K562 (cell line): ENCODE results near the gene ZNF865. TPM values are rescaled to one million over a fixed set of nuclear protein-coding genes. Genes with fewer than 3 reads are reported as not detected.

Experiments used
- ARID4B ChIP-seq: sonication (generic); formaldehyde crosslinking; IDR thresholded peaks from 2 replicates; pipeline ENCODE4 v1.8.0; 2022; ENCODE audit warnings: mild to moderate bottlenecking, missing genetic modification reagents
- ATF1 ChIP-seq, 2 experiments: fragments of 450-650 bp in 1 of 2; IDR thresholded peaks; 2 replicates each; pipeline ENCODE4 v1.6.1; 2016; ENCODE audit warnings: missing compliant biosample characterization in 1 of 2, missing genetic modification characterization in 1 of 2
- DNMT1 ChIP-seq: fragments of 450-650 bp; IDR thresholded peaks from 2 replicates; pipeline ENCODE4 v1.6.1; 2016; ENCODE audit warnings: antibody characterized with exemption, mild to moderate bottlenecking
- EZH2 ChIP-seq: IDR thresholded peaks from 2 replicates; pipeline ENCODE4 v1.6.1; 2012; ENCODE audit warnings: low read depth, mild to moderate bottlenecking, inconsistent platforms, low read length, borderline replicate concordance
- FOXJ3 ChIP-seq: sonication (generic); formaldehyde crosslinking; IDR thresholded peaks from 2 replicates; pipeline ENCODE4 v1.4.0; 2020; ENCODE audit warnings: mild to moderate bottlenecking, missing genetic modification reagents
- FUS ChIP-seq: fragments of 200-400 bp; formaldehyde crosslinking; optimal IDR thresholded peaks from 2 replicates; pipeline ENCODE3; 2017; ENCODE audit warnings: low read depth, low read length
- GTF2E2 ChIP-seq: fragments of 200-800 bp; sonication (Bioruptor generic); IDR thresholded peaks from 2 replicates; pipeline ENCODE4 v1.6.1; 2016; ENCODE audit warnings: missing genetic modification characterization, missing compliant biosample characterization
- HNRNPK ChIP-seq: fragments of 200-400 bp; formaldehyde crosslinking; IDR thresholded peaks from one replicate; pipeline ENCODE4 v1.6.1; 2018; ENCODE audit warnings: mild to moderate bottlenecking, low read depth, low read length; ENCODE audit not compliant: poor library complexity, severe bottlenecking
- PHB ChIP-seq: fragments of 250-450 bp; sonication (Bioruptor Pico); IDR thresholded peaks from 2 replicates; pipeline ENCODE4 v1.5.0; 2021
- PKNOX1 ChIP-seq: fragments of 450-650 bp; IDR thresholded peaks from 2 replicates; pipeline ENCODE4 v1.6.1; 2016
- RFX5 ChIP-seq: IDR thresholded peaks from 2 replicates; pipeline ENCODE4 v1.6.1; 2011; ENCODE audit warnings: low read depth, mild to moderate bottlenecking, improper control_type of control experiment, low read length
- RHOXF2B ChIP-seq: fragments of 250-450 bp; sonication (Bioruptor Pico); conservative IDR thresholded peaks from 2 replicates; pipeline ENCODE4 v1.5.1; 2021
- SIRT6 ChIP-seq: IDR thresholded peaks from one replicate; pipeline ENCODE4 v1.6.1; 2012; ENCODE audit warnings: low read depth, mild to moderate bottlenecking, control low read depth, inconsistent platforms, low read length, moderate library complexity
- ZBTB2 ChIP-seq: fragments of 450-650 bp; IDR thresholded peaks from 2 replicates; pipeline ENCODE4 v1.6.1; 2016; ENCODE audit warnings: antibody characterized with exemption
- ZNF584 ChIP-seq: fragments of 200-800 bp; sonication (Bioruptor generic); IDR thresholded peaks from 2 replicates; pipeline ENCODE4 v1.6.1; 2016; ENCODE audit warnings: low read depth, mild to moderate bottlenecking, missing genetic modification characterization, missing compliant biosample characterization
- polyA plus RNA-seq, 8 experiments: library from polyadenylated mRNA; depleted of rRNA in 4 of 8; stranded (reverse) in 5 of 8; unstranded in 3 of 8; fragments of >200 nt; fragmentation: Nextera tagmentation in 2 of 8; fragmentation: Illumina TruSeq in 1 of 8; extraction: Ambion mirVana in 2 of 8; extraction: Trizol in 1 of 8; gene quantifications; 2 replicates each; pipeline versions ENCODE4 v1.2.1 to v1.2.3, GENCODE V29; 2011 to 2014; ENCODE audit warnings: inconsistent platforms in 1 of 8, missing spikeins in 1 of 8
- total RNA-seq, 7 experiments: library from RNA; depleted of rRNA in 6 of 7; stranded (reverse); fragments of >200 nt in 6 of 7; fragmentation: Illumina TruSeq in 2 of 7; extraction: Trizol in 2 of 7; gene quantifications; 2 replicates each; pipeline versions ENCODE4 v1.2.1 to v1.2.3, GENCODE V29; 2011 to 2021; ENCODE audit warnings: low replicate concordance in 1 of 7
- TF ChIP-seq, protein P1 (sequence below): sonication (generic); formaldehyde crosslinking; IDR thresholded peaks from 2 replicates; pipeline ENCODE4 v1.8.0; 2022; ENCODE audit warnings: missing genetic modification reagents, mild to moderate bottlenecking, borderline replicate concordance
- TF ChIP-seq, protein P2 (sequence below): fragments of 450-650 bp; IDR thresholded peaks from 2 replicates; pipeline ENCODE4 v1.6.1; 2017; ENCODE audit warnings: antibody characterized with exemption
- TF ChIP-seq, protein P3 (sequence below): fragments of 250-450 bp; sonication (Bioruptor Pico); IDR thresholded peaks from 2 replicates; pipeline ENCODE4 v1.6.1; 2021; ENCODE audit warnings: mild to moderate bottlenecking

Gene ZNF865
- total and polyA plus RNA-seq, 9 of the 15 experiments (the other 6 are each of a cell fraction or from before 2014, with no cell fraction given), result 0.40 to 18.8 (median 1.6) TPM; not detected in 2

DNA sequence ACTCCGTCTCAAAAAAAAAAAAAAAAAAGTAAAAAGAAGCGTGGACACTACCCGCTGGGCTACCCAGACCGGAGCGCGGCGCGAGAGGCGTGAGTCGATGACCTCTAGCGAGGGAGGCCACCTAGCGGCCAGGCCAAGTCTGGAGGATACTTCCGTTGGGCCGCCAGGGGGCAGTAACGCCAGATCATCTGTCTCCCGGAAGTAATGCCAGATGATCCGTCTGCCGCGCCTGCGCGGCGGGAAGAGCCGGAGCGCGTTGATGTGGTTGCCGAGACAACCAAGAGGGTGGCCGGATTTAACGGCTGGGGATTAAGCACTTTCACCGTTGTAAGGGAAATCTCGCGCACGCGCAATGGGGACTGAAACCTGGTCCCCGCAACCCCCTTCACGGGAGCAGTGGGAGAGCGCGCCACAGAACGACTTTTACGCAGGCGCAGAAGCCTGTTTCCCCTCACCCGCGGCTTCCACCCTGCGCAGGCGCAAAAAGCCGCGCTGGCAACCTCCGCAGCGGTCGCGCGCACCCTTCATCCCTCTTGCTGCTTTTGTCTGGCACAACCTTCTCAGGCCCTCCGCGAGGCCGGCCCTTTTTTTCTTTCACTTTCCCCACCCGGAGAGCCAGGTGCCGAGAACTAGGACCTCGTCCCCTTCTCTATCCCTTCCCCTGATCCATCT lies 48.3 kb downstream of the ZNF865 start (continued):
- TF ChIP-seq, protein P1, sequence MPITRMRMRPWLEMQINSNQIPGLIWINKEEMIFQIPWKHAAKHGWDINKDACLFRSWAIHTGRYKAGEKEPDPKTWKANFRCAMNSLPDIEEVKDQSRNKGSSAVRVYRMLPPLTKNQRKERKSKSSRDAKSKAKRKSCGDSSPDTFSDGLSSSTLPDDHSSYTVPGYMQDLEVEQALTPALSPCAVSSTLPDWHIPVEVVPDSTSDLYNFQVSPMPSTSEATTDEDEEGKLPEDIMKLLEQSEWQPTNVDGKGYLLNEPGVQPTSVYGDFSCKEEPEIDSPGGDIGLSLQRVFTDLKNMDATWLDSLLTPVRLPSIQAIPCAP (CRISPR knock-in tag), result no peak
- no peak for TF ChIP-seq HNRNPK
- no peak for TF ChIP-seq DNMT1
- no peak for TF ChIP-seq RFX5
- TF ChIP-seq ZNF584 (CRISPR knock-in tag), result no peak
- TF ChIP-seq GTF2E2 (tag), result no peak; the same call in 1 of the 2 replicates
- TF ChIP-seq ZBTB2, result peak; percentile 98
- no peak for TF ChIP-seq PKNOX1
- TF ChIP-seq SIRT6, result no peak
- peak; percentile 93 for TF ChIP-seq ARID4B
- TF ChIP-seq PHB (CRISPR knock-in tag), result no peak; the same call in 1 of the 2 replicates
- TF ChIP-seq EZH2, result no peak
- TF ChIP-seq FUS, result no peak
- no peak for TF ChIP-seq FOXJ3 (CRISPR knock-in tag)
- no peak for TF ChIP-seq RHOXF2B (CRISPR knock-in tag)
- no peak for TF ChIP-seq ATF1 (CRISPR knock-in tag; IDR thresholded peaks at IDR 0.05)
- TF ChIP-seq ATF1 (tag; IDR thresholded peaks at IDR 0.05), result peak; percentile 83
- TF ChIP-seq, protein P2, sequence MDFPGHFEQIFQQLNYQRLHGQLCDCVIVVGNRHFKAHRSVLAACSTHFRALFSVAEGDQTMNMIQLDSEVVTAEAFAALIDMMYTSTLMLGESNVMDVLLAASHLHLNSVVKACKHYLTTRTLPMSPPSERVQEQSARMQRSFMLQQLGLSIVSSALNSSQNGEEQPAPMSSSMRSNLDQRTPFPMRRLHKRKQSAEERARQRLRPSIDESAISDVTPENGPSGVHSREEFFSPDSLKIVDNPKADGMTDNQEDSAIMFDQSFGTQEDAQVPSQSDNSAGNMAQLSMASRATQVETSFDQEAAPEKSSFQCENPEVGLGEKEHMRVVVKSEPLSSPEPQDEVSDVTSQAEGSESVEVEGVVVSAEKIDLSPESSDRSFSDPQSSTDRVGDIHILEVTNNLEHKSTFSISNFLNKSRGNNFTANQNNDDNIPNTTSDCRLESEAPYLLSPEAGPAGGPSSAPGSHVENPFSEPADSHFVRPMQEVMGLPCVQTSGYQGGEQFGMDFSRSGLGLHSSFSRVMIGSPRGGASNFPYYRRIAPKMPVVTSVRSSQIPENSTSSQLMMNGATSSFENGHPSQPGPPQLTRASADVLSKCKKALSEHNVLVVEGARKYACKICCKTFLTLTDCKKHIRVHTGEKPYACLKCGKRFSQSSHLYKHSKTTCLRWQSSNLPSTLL, result no peak
- TF ChIP-seq, protein P3, sequence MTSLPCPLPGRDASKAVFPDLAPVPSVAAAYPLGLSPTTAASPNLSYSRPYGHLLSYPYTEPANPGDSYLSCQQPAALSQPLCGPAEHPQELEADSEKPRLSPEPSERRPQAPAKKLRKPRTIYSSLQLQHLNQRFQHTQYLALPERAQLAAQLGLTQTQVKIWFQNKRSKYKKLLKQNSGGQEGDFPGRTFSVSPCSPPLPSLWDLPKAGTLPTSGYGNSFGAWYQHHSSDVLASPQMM (CRISPR knock-in tag), result no peak
